Measurements from ENCODE around the gene SCARB1. TPM values are rescaled to one million over a fixed set of nuclear protein-coding genes. Genes with fewer than 3 reads are reported as not detected.
"Not testable (repeated sequence)": the region's sequence is repeated elsewhere in the genome, so short reads cannot be mapped to it uniquely, and the experiment has no call there.

SCARB1 gene
- total and polyA plus RNA-seq, 9 donors, result 20.8 to 1,262 (median 81.7) TPM

DNA sequence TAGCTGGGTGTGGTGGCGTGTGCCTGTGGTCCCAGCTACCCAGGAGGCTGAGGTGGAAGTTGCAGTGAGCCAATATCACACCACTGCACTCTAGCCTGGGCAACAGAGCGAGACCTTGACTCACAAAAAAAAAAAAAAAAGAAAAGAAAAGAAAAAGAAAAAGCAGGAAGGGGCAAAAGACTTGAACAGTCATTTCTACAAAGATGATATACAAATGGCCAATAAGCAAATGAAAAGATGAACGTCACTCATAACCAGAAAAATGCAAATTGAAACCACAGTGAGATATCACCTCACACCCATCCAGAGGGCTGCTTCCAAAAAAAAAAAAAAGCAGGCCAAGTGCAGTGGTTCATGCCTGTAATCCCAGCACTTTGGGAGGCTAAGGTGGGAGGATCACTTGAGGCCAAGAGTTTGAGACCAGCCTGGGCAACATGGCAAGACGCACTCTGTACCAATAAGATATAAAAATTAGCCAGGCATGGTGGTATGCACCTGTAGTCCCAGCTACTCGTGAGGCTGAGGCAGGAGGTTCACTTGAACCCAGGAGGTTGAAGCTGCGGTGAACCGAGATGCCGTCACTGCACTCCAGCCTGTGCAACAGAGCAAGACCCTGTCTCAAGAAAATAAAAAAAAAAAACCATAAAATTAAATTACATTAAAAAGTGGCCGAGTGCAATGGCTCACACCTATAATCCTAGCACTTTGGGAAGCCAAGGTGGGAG, 30.3 kb upstream of the SCARB1 start:
- 92 to 96% (median 94%) methylated on average over 9 of the region's 9 CpGs for WGBS, 3 donors

DNA sequence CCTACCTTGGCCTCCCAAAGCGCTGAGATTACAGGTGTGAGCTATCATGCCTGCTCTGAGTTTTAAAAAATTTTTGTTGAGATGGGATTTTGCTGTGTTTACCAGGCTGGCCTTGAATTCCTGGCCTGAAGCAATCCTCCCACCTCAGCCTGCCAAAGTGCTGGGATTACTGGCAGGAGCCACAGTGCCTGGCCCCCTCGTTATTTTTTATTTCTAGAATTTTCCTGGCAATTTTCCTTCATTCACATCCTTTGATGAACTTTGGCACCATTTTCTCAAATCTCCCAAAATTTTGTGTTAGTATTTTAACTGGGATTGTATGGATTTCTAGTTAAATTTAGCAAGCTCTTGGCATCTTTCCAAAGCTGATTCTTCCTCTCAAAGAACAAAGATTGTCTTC, 24.6 kb upstream of the SCARB1 start:
- Histone ChIP-seq H3K4me3 (no peak overlapping the region), H3K27me3 (no peaks in the 10 kb centered on the region), H3K4me1 (ENCODE audit: insufficient read depth) (peaks cover 7% of the 10 kb centered on the region), H3K36me3 (no peaks in the 10 kb centered on the region), H3K27ac (peak overlapping the region in 1 of 2 donors; percentile 73), H3K9me3 (no peaks in the 10 kb centered on the region)
- intact Hi-C loops (cut with DNase I), result no loop called here
- DNase-seq, result peak; percentile 74 to 82 (median 79)
- TF ChIP-seq POLR2A (IDR thresholded peaks at IDR 0.05), result no peak
- peak; percentile 54 for TF ChIP-seq EP300 (IDR thresholded peaks at IDR 0.05)
- TF ChIP-seq, protein P1, sequence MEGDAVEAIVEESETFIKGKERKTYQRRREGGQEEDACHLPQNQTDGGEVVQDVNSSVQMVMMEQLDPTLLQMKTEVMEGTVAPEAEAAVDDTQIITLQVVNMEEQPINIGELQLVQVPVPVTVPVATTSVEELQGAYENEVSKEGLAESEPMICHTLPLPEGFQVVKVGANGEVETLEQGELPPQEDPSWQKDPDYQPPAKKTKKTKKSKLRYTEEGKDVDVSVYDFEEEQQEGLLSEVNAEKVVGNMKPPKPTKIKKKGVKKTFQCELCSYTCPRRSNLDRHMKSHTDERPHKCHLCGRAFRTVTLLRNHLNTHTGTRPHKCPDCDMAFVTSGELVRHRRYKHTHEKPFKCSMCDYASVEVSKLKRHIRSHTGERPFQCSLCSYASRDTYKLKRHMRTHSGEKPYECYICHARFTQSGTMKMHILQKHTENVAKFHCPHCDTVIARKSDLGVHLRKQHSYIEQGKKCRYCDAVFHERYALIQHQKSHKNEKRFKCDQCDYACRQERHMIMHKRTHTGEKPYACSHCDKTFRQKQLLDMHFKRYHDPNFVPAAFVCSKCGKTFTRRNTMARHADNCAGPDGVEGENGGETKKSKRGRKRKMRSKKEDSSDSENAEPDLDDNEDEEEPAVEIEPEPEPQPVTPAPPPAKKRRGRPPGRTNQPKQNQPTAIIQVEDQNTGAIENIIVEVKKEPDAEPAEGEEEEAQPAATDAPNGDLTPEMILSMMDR (IDR thresholded peaks at IDR 0.05), result no peak
- 14 to 21% (median 16%) methylated on average over 2 of the region's 2 CpGs for WGBS, 3 donors

More for the DNA sequence above, 30.3 kb upstream of the SCARB1 start:
- DNase-seq, result no peak
- Histone ChIP-seq H3K4me1 (ENCODE audit: insufficient read depth) (peaks cover 3% of the 10 kb centered on the region), H3K36me3 (no peaks in the 10 kb centered on the region), H3K9me3 (no peaks in the 10 kb centered on the region), H3K27ac (no peak overlapping the region), H3K4me3 (no peak overlapping the region), H3K27me3 (no peaks in the 10 kb centered on the region)
- TF ChIP-seq EP300 (IDR thresholded peaks at IDR 0.05), result no peak
- TF ChIP-seq POLR2A (IDR thresholded peaks at IDR 0.05), result no peak
- TF ChIP-seq, protein P1 (IDR thresholded peaks at IDR 0.05), result no peak
- intact Hi-C loops (cut with DNase I), result loop anchor here in 1 of 4 donors (10.0 kb wide), 1 partner anchor 59 kb away; no protein-coding TSS in a partner anchor

DNA sequence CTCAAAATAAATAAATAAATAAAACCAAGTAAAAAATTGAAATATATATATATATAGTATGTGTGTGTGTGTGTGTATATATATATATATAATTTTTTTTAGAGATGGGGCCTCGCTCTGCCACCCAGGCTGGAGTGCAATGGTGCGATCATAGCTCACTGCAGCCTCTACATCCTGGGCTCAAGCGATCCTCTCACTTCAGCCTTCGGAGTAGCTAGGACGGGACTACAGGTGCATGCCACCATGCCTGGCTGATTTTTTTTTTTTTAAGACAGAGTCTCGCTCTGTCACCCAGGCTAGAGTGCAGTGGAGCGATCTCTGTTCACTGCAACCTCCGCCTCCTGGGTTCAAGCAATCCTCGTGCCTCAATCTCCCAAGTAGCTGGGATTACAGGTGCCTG, 24.1 kb upstream of the SCARB1 start:
- DNase-seq; H3K4me3 ChIP-seq; H3K27me3 ChIP-seq; H3K36me3 ChIP-seq; H3K4me1 ChIP-seq (ENCODE audit: insufficient read depth); H3K9me3 ChIP-seq; intact Hi-C loops (cut with DNase I): not testable (repeated sequence)
- H3K27ac ChIP-seq, result peak overlapping the region in 1 of 2 donors; percentile 73
- 92 to 93% (median 93%) methylated on average over 9 of the region's 9 CpGs for WGBS, 3 donors

DNA sequence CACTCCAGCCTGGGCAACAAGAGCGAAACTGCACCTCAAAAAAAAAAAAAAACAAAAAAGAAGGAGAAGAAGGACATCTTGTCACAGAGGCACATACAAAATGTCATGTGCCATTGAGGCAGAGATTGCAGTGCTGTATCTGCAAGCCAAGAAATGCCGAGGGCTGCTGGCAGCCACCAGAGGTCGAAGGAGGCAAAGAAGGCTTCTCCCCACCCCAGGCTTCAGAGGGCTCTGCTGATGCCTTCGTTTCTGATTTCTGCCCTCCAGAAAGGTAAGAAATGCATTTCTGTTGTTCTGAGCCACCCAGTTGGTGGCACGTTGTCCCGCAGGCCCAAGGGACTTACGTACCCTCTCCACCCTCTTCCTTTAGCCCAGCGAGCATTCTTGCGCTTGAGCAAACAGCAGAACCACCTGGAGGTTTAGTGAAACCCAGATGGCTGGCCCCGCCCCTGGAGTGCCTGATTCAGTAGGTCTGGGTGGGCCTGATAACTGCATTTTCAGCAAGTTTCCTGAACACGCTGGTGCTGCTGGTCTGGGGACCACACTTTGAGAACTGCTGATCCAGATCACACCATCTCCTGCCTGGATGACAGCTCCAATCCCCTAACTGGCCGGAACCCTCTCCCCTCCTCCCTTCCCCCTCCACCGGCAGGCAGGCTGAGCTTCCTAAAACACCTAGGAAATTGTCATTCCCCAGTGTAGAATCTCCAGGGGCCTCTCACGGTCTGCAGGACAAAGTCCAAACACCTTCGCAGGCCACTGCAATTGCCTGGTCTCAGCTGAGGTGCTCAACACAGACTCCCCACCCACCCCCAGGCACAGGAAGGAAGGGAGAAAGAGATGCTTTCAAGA, 21.1 kb upstream of the SCARB1 start:
- H3K27ac ChIP-seq, result peak overlapping the region in 1 of 2 donors; percentile 37
- H3K36me3 ChIP-seq, result no peaks in the 10 kb centered on the region
- intact Hi-C loops (cut with DNase I), result no loop called here
- no peaks in the 10 kb centered on the region for H3K9me3 ChIP-seq
- no peak for DNase-seq
- WGBS, 3 donors, result 68 to 74% (median 70%) methylated on average over 15 of the region's 15 CpGs
- H3K4me3 ChIP-seq, result no peak overlapping the region
- TF ChIP-seq, protein P1 (IDR thresholded peaks at IDR 0.05), result no peak
- no peak for TF ChIP-seq POLR2A (IDR thresholded peaks at IDR 0.05)
- no peak for TF ChIP-seq EP300 (IDR thresholded peaks at IDR 0.05)
- no peaks in the 10 kb centered on the region for H3K27me3 ChIP-seq
- peaks cover 7% of the 10 kb centered on the region for H3K4me1 ChIP-seq (ENCODE audit: insufficient read depth)
